HepG2 (cell line): ENCODE measurements around the gene EXOC1. TPM values are rescaled to one million over a fixed set of nuclear protein-coding genes. Genes with fewer than 3 reads are reported as not detected.
A peak's percentile ranks its signal among the peaks of the same experiment; 100 is the strongest.

Source experiments
- ATF3 ChIP-seq: sonication (generic); formaldehyde crosslinking; IDR thresholded peaks from 2 replicates; pipeline ENCODE4 v1.4.0; 2020; ENCODE audit warnings: missing genetic modification reagents
- BHLHE40 ChIP-seq: IDR thresholded peaks from 2 replicates; pipeline ENCODE4 v1.6.1; 2011; ENCODE audit warnings: low read length, improper control_type of control experiment
- CREB3 ChIP-seq: sonication (generic); formaldehyde crosslinking; IDR thresholded peaks from 2 replicates; pipeline ENCODE4 v1.5.0; 2020; ENCODE audit warnings: missing genetic modification reagents
- CSRNP2 ChIP-seq: sonication (generic); formaldehyde crosslinking; conservative IDR thresholded peaks from 2 replicates; pipeline ENCODE4 v1.8.0; 2022; ENCODE audit warnings: low read depth, missing genetic modification reagents
- ELF3 ChIP-seq: IDR thresholded peaks from 2 replicates; pipeline ENCODE4 v1.6.1; 2016; ENCODE audit warnings: missing genetic modification reagents, missing compliant biosample characterization
- GLMP ChIP-seq: sonication (generic); formaldehyde crosslinking; IDR thresholded peaks from 2 replicates; pipeline ENCODE4 v1.9.0; 2021; ENCODE audit warnings: missing genetic modification reagents, mild to moderate bottlenecking, borderline replicate concordance
- HDAC6 ChIP-seq: fragments of 200-600 bp; sonication (generic); IDR thresholded peaks from 2 replicates; pipeline ENCODE4 v1.7.0; 2017; ENCODE audit warnings: mild to moderate bottlenecking, antibody characterized with exemption, low read length, low read depth
- HNRNPLL ChIP-seq: fragments of 200-400 bp; formaldehyde crosslinking; IDR thresholded peaks from 2 replicates; pipeline ENCODE4 v1.6.1; 2017; ENCODE audit warnings: mild to moderate bottlenecking, low read depth, low read length; ENCODE audit not compliant: poor library complexity, severe bottlenecking
- NFATC3 ChIP-seq: sonication (generic); formaldehyde crosslinking; IDR thresholded peaks from 2 replicates; pipeline ENCODE4 v1.5.1; 2020; ENCODE audit warnings: mild to moderate bottlenecking, missing genetic modification reagents
- PHF8 ChIP-seq: sonication (generic); formaldehyde crosslinking; IDR thresholded peaks from 2 replicates; pipeline ENCODE4 v1.5.0; 2020; ENCODE audit warnings: missing genetic modification reagents
- PRDM15 ChIP-seq: sonication (generic); formaldehyde crosslinking; IDR thresholded peaks from 2 replicates; pipeline ENCODE4 v1.4.0; 2020; ENCODE audit warnings: missing genetic modification reagents
- RAD21 ChIP-seq: fragments of 450-650 bp; formaldehyde crosslinking; IDR thresholded peaks from 2 replicates; pipeline ENCODE4 v1.5.0; 2020; ENCODE audit warnings: mild to moderate bottlenecking
- SAP130 ChIP-seq: IDR thresholded peaks from 2 replicates; pipeline ENCODE4 v1.6.1; 2016; ENCODE audit warnings: low read depth
- SMARCC2 ChIP-seq: fragments of 450-650 bp; IDR thresholded peaks from 2 replicates; pipeline ENCODE4 v1.6.1; 2017; ENCODE audit warnings: antibody characterized with exemption, mild to moderate bottlenecking
- TFAP4 ChIP-seq: sonication (generic); IDR thresholded peaks from 2 replicates; pipeline ENCODE4 v1.6.1; 2016; ENCODE audit warnings: low read depth, borderline replicate concordance
- ZBTB42 ChIP-seq: sonication (generic); formaldehyde crosslinking; IDR thresholded peaks from 2 replicates; pipeline ENCODE4 v1.5.0; 2020; ENCODE audit warnings: mild to moderate bottlenecking, missing genetic modification reagents
- ZFP41 ChIP-seq: sonication (generic); formaldehyde crosslinking; IDR thresholded peaks from 2 replicates; pipeline ENCODE4 v1.4.0; 2020; ENCODE audit warnings: mild to moderate bottlenecking, missing genetic modification reagents, borderline replicate concordance
- ZFX ChIP-seq: sonication (generic); formaldehyde crosslinking; IDR thresholded peaks from 2 replicates; pipeline ENCODE4 v1.4.0; 2020; ENCODE audit warnings: mild to moderate bottlenecking, low read depth, missing genetic modification reagents, moderate library complexity
- ZFY ChIP-seq: sonication (generic); formaldehyde crosslinking; IDR thresholded peaks from 2 replicates; pipeline ENCODE4 v1.4.0; 2020; ENCODE audit warnings: missing genetic modification reagents
- ZNF143 ChIP-seq: sonication (generic); formaldehyde crosslinking; IDR thresholded peaks from 2 replicates; pipeline ENCODE4 v1.4.0; 2020; ENCODE audit warnings: missing genetic modification reagents
- ZSCAN31 ChIP-seq: sonication (generic); formaldehyde crosslinking; IDR thresholded peaks from 2 replicates; pipeline ENCODE4 v1.5.0; 2020; ENCODE audit warnings: low read depth, mild to moderate bottlenecking, missing genetic modification reagents
- polyA plus RNA-seq, 8 experiments: library from polyadenylated mRNA; depleted of rRNA in 3 of 8; stranded (reverse) in 7 of 8; unstranded in 1 of 8; fragments of >200 nt; fragmentation: Illumina TruSeq in 4 of 8; extraction: Trizol in 4 of 8; gene quantifications; 2 replicates each; pipeline versions ENCODE4 v1.2.1 to v1.2.3, GENCODE V29; 2011 to 2016; ENCODE audit warnings: low read depth in 4 of 8, missing spikeins in 1 of 8, mixed read lengths in 1 of 8; ENCODE audit not compliant: insufficient read depth in 1 of 8
- total RNA-seq, 5 experiments: library from RNA; depleted of rRNA; stranded (reverse); fragments of >200 nt; fragmentation: Illumina TruSeq; extraction: Trizol; gene quantifications; 2 replicates each; pipeline ENCODE4 v1.2.3, GENCODE V29; 2016; ENCODE audit warnings: low read depth in 1 of 5

The EXOC1 gene
- total and polyA plus RNA-seq, 2 of the 13 experiments (the other 11 are each of a cell fraction or from before 2014, with no cell fraction given), result 9.1 to 18.4 TPM

GRCh38 chr4:55948726-55949481 lies 95.5 kb downstream of the EXOC1 start, which contains the start of gene CEP135 (continued):
- TF ChIP-seq SMARCC2 (no peak), ZFP41 (CRISPR knock-in tag) (0 out of 2 replicates have a peak, but pooled peaks have one; percentile 53), BHLHE40 (no peak), CREB3 (CRISPR knock-in tag) (peak; percentile 80; the same call in 1 of the 2 replicates), SAP130 (CRISPR knock-in tag) (peak; percentile 100), RAD21 (CRISPR knock-in tag) (peak; percentile 98), PRDM15 (0 out of 2 replicates have a peak, but pooled peaks have one; percentile 24), ZSCAN31 (CRISPR knock-in tag) (peak; percentile 73; the same call in 1 of the 2 replicates), HNRNPLL (peak; percentile 96), ATF3 (CRISPR knock-in tag) (0 out of 2 replicates have a peak, but pooled peaks have one; percentile 52), ZNF143 (CRISPR knock-in tag) (peak; percentile 68), CSRNP2 (CRISPR knock-in tag) (peak; percentile 77; the same call in 1 of the 2 replicates), NFATC3 (0 out of 2 replicates have a peak, but pooled peaks have one; percentile 56), HDAC6 (no peak), PHF8 (CRISPR knock-in tag) (peak; percentile 94), TFAP4 (peak; percentile 78; the same call in 1 of the 2 replicates), ZFY (peak; percentile 97), ZBTB42 (CRISPR knock-in tag) (peak; percentile 77; the same call in 1 of the 2 replicates), ELF3 (CRISPR knock-in tag) (peak; percentile 86), GLMP (CRISPR knock-in tag) (no peak), ZFX (CRISPR knock-in tag) (peak; percentile 96)
